Smooth muscle cell (in vitro differentiated cells): ENCODE results near the gene SNAPC2. TPM values are rescaled to one million over a fixed set of nuclear protein-coding genes. Genes with fewer than 3 reads are reported as not detected.
"Not testable (repeated sequence)": the region's sequence is repeated elsewhere in the genome, so short reads cannot be mapped to it uniquely, and the experiment has no call there.

Experiments
- DNase-seq: peaks from one replicate; lab custom pipeline; 2025; ENCODE audit not compliant: unreplicated experiment; lab: John Stamatoyannopoulos, UW
- H2AFZ ChIP-seq: fragments of 200-600 bp; sonication (generic); 2 replicates; pipeline ENCODE4 v1.6.0; 2016; ENCODE audit warnings: antibody characterized with exemption, low read depth, mild to moderate bottlenecking
- H3F3A ChIP-seq: fragments of 200-600 bp; sonication (generic); 2 replicates; pipeline ENCODE4 v1.6.0; 2017; ENCODE audit warnings: antibody characterized with exemption, low read depth
- H3K27ac ChIP-seq: fragments of 200-600 bp; sonication (generic); 2 replicates; pipeline ENCODE4 v1.5.1; 2016; ENCODE audit warnings: low read depth, mild to moderate bottlenecking
- H3K27me3 ChIP-seq: fragments of 200-600 bp; sonication (generic); 2 replicates; pipeline ENCODE4 v1.6.1; 2016; ENCODE audit warnings: low read depth, mild to moderate bottlenecking
- H3K36me3 ChIP-seq: fragments of 200-600 bp; sonication (generic); 2 replicates; pipeline ENCODE4 v1.5.1; 2016; ENCODE audit warnings: low read depth
- H3K4me1 ChIP-seq: fragments of 200-600 bp; sonication (generic); 2 replicates; pipeline ENCODE4 v1.5.1; 2016; ENCODE audit warnings: low read depth
- H3K4me2 ChIP-seq: fragments of 200-600 bp; sonication (generic); 2 replicates; pipeline ENCODE4 v1.6.0; 2016; ENCODE audit warnings: mild to moderate bottlenecking
- H3K4me3 ChIP-seq: fragments of 200-600 bp; sonication (generic); 2 replicates; pipeline ENCODE4 v1.5.1; 2016; ENCODE audit warnings: mild to moderate bottlenecking
- H3K79me2 ChIP-seq: fragments of 200-600 bp; sonication (generic); 2 replicates; pipeline ENCODE4 v1.6.0; 2016; ENCODE audit warnings: low read depth, mild to moderate bottlenecking
- H3K9ac ChIP-seq: fragments of 200-600 bp; sonication (generic); 2 replicates; pipeline ENCODE4 v1.6.0; 2016; ENCODE audit warnings: low read depth
- H3K9me3 ChIP-seq: fragments of 200-600 bp; sonication (generic); replicated peaks from 2 replicates; pipeline ENCODE4 v1.5.1; 2016; ENCODE audit warnings: low read depth
- H4K20me1 ChIP-seq: fragments of 200-600 bp; sonication (generic); 2 replicates; pipeline ENCODE4 v1.6.0; 2016; ENCODE audit warnings: low read depth
- CTCF ChIP-seq: fragments of 200-600 bp; sonication (generic); IDR thresholded peaks from 2 replicates; pipeline ENCODE4 v1.5.1; 2017; ENCODE audit warnings: borderline replicate concordance, mild to moderate bottlenecking, antibody characterized with exemption; ENCODE audit not compliant: insufficient read depth, poor library complexity, severe bottlenecking
- WGBS: methylation state at CpG from one replicate; pipeline ENCODE4 v1.1.7; 2016; ENCODE audit warnings: low lambda C conversion rate; 5-methylcytosine and 5-hydroxymethylcytosine counted together
- polyA plus RNA-seq: library from polyadenylated mRNA; unstranded; fragments of >200 nt; fragmentation: Nextera tagmentation; extraction: Ambion mirVana; gene quantifications from 2 replicates; pipeline ENCODE4 v1.2.1, GENCODE V29; 2016
- total RNA-seq: library from RNA; depleted of rRNA; stranded (reverse); fragments of >200 nt; gene quantifications from 2 replicates; pipeline ENCODE4 v1.2.3, GENCODE V29; 2014

SNAPC2 gene
- total and polyA plus RNA-seq, 2 experiments from 2014 or later: 18.2 to 35.0 TPM

DNA sequence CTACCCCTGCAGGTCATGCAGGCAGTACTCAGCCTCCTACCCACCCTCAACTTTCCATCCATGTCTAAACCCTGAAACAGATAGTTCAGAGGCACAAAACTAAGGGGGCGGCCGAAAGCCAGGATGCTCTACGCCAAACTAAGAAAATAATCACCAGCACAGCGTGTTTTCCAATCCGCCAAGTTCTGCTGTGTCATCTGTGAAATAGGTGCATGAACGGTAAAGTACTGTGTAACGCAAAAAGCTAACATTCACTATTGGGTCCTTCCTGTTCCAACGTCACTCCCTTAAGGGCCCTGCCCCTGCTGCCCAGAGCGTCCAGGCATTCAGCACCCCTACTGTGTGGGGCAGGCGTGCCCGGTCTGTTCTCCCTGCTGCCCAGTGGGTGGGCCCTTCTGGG lies 35.6 kb downstream of the SNAPC2 start:
- no peak for DNase-seq
- 91% methylated on average over 11 of the region's 11 CpGs for WGBS
- Histone ChIP-seq H3F3A (no peaks in the 10 kb centered on the region), H3K4me1 (no peaks in the 10 kb centered on the region), H3K27me3 (no peaks in the 10 kb centered on the region), H3K4me2 (no peak overlapping the region), H3K9ac (no peak overlapping the region), H3K36me3 (no peaks in the 10 kb centered on the region), H2AFZ (no peak overlapping the region), H3K4me3 (no peak overlapping the region), H3K9me3 (no peaks in the 10 kb centered on the region), H4K20me1 (no peaks in the 10 kb centered on the region), H3K27ac (no peak overlapping the region), H3K79me2 (no peaks in the 10 kb centered on the region)
- no peak for TF ChIP-seq CTCF

DNA sequence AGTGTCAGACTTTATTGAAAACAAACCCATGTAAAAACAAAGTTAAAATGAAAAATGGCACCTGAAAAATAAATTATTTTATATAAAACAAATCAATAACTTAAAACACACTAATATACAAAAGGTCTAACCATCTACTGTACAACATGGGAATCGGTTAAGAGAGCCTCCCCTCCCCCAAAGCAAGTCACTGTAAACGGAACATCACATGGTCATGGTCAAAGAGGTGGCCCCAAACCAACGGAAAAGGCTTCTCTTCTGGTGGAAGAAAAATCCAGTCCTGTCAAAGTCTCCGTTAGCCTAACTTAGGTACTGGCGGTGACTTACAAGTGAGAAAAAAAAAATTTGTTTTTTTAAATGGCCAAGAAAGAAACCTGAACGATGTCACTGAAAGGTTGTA lies 39.1 kb downstream of the SNAPC2 start:
- Histone ChIP-seq H3K9me3 (no peaks in the 10 kb centered on the region), H3K79me2 (no peaks in the 10 kb centered on the region), H3K36me3 (peaks cover 6% of the 10 kb centered on the region), H2AFZ (no peak overlapping the region), H3K27me3 (no peaks in the 10 kb centered on the region), H3K4me2 (no peak overlapping the region), H3K4me3 (no peak overlapping the region), H3K4me1 (no peaks in the 10 kb centered on the region), H4K20me1 (no peaks in the 10 kb centered on the region), H3K9ac (no peak overlapping the region), H3F3A (no peaks in the 10 kb centered on the region), H3K27ac (no peak overlapping the region)
- DNase-seq: no peak
- TF ChIP-seq CTCF: no peak
- 91% methylated on average over 6 of the region's 6 CpGs for WGBS

- not testable (repeated sequence) for H4K20me1 ChIP-seq, H3F3A ChIP-seq, H3K4me3 ChIP-seq, H3K27ac ChIP-seq, H3K27me3 ChIP-seq, H3K9ac ChIP-seq, H3K4me1 ChIP-seq, H3K9me3 ChIP-seq, DNase-seq, H3K79me2 ChIP-seq, H3K4me2 ChIP-seq, H3K36me3 ChIP-seq, H2AFZ ChIP-seq
- WGBS: 98% methylated on average over 4 of the region's 4 CpGs
Measured at GRCh38 chr19:7961082-7961481, 40.9 kb downstream of the SNAPC2 start.

- no peak for DNase-seq
- no peaks in the 10 kb centered on the region for H3K27me3 ChIP-seq
- no peak overlapping the region for H2AFZ ChIP-seq
- no peak overlapping the region for H3K4me2 ChIP-seq
- 92% methylated on average over 13 of the region's 13 CpGs for WGBS
- peaks cover 5% of the 10 kb centered on the region for H4K20me1 ChIP-seq
- H3K4me1 ChIP-seq: no peaks in the 10 kb centered on the region
- no peak overlapping the region for H3K9ac ChIP-seq
- no peak for TF ChIP-seq CTCF
- H3F3A ChIP-seq: peaks cover 2% of the 10 kb centered on the region
- no peak overlapping the region for H3K4me3 ChIP-seq
- peaks cover 15% of the 10 kb centered on the region for H3K36me3 ChIP-seq
- no peak overlapping the region for H3K27ac ChIP-seq
- no peaks in the 10 kb centered on the region for H3K79me2 ChIP-seq
- H3K9me3 ChIP-seq: no peaks in the 10 kb centered on the region
Measured at GRCh38 chr19:7961920-7962626, 41.9 kb downstream of the SNAPC2 start.
